H9 (cell line): ENCODE measurements around the gene CERS6. TPM values are rescaled to one million over a fixed set of nuclear protein-coding genes. Genes with fewer than 3 reads are reported as not detected.

Source experiments
- DNase-seq: peaks from one replicate; pipeline ENCODE4 v3.0.0-alpha.2; 2017
- H2AFZ ChIP-seq: one replicate; pipeline ENCODE4 v1.6.1; 2013; ENCODE audit warnings: mild to moderate bottlenecking, low read length, control low read depth, moderate library complexity
- H2AK5ac ChIP-seq: 2 replicates; pipeline ENCODE4 v1.6.1; 2013; ENCODE audit warnings: low read length, control low read depth, mixed read lengths; ENCODE audit not compliant: insufficient read length
- H2BK120ac ChIP-seq: one replicate; pipeline ENCODE4 v1.6.1; 2013; ENCODE audit warnings: low read depth, mild to moderate bottlenecking, low read length, control low read depth, inconsistent platforms; ENCODE audit not compliant: poor library complexity, severe bottlenecking
- H2BK12ac ChIP-seq: 2 replicates; pipeline ENCODE4 v1.6.1; 2013; ENCODE audit warnings: low read length, control low read depth, mixed read lengths, low read depth; ENCODE audit not compliant: insufficient read length
- H2BK15ac ChIP-seq: 2 replicates; pipeline ENCODE4 v1.6.1; 2013; ENCODE audit warnings: low read depth, low read length, control low read depth
- H2BK20ac ChIP-seq: one replicate; pipeline ENCODE4 v1.6.1; 2013; ENCODE audit warnings: low read depth, mild to moderate bottlenecking, low read length, control low read depth, inconsistent platforms; ENCODE audit not compliant: poor library complexity, severe bottlenecking
- H2BK5ac ChIP-seq: 2 replicates; pipeline ENCODE4 v1.6.1; 2013; ENCODE audit warnings: low read length, control low read depth, mixed read lengths; ENCODE audit not compliant: insufficient read length
- H3K14ac ChIP-seq: 2 replicates; pipeline ENCODE4 v1.6.1; 2013; ENCODE audit warnings: low read length, control low read depth; ENCODE audit not compliant: insufficient read depth
- H3K18ac ChIP-seq: 2 replicates; pipeline ENCODE4 v1.6.1; 2013; ENCODE audit warnings: low read depth, mild to moderate bottlenecking, mixed read lengths, low read length, control low read depth; ENCODE audit not compliant: insufficient read length
- H3K23ac ChIP-seq: 2 replicates; pipeline ENCODE4 v1.6.1; 2013; ENCODE audit warnings: low read length, control low read depth, mixed read lengths, low read depth; ENCODE audit not compliant: insufficient read length
- H3K23me2 ChIP-seq: 2 replicates; pipeline ENCODE4 v1.6.1; 2013; ENCODE audit warnings: low read depth, mild to moderate bottlenecking, mixed read lengths, low read length, control low read depth; ENCODE audit not compliant: insufficient read length, poor library complexity, severe bottlenecking
- H3K27ac ChIP-seq: 2 replicates; pipeline ENCODE4 v1.5.1; 2013; ENCODE audit warnings: low read length, control low read depth, mixed read lengths, low read depth; ENCODE audit not compliant: insufficient read length
- H3K27me3 ChIP-seq: 2 replicates; pipeline ENCODE4 v1.6.1; 2013; ENCODE audit warnings: low read length, control low read depth, inconsistent platforms; ENCODE audit not compliant: insufficient read depth
- H3K4ac ChIP-seq: 2 replicates; pipeline ENCODE4 v1.6.1; 2013; ENCODE audit warnings: low read depth, mild to moderate bottlenecking, control low read depth, inconsistent platforms, low read length, moderate library complexity
- H3K4me1 ChIP-seq: 2 replicates; pipeline ENCODE4 v1.6.1; 2013; ENCODE audit warnings: low read length, control low read depth, inconsistent platforms; ENCODE audit not compliant: insufficient read depth
- H3K4me2 ChIP-seq: 2 replicates; pipeline ENCODE4 v1.6.1; 2013; ENCODE audit warnings: low read length, control low read depth, mixed read lengths; ENCODE audit not compliant: insufficient read length, insufficient read depth
- H3K56ac ChIP-seq: 2 replicates; pipeline ENCODE4 v1.6.1; 2013; ENCODE audit warnings: low read depth, mild to moderate bottlenecking, mixed read lengths, low read length, control low read depth; ENCODE audit not compliant: insufficient read length
- H3K79me1 ChIP-seq: 2 replicates; pipeline ENCODE4 v1.6.1; 2013; ENCODE audit warnings: low read depth, mild to moderate bottlenecking, moderate library complexity, low read length, control low read depth, inconsistent platforms; ENCODE audit not compliant: insufficient read depth, poor library complexity, severe bottlenecking
- H3K79me2 ChIP-seq: 2 replicates; pipeline ENCODE4 v1.6.1; 2013; ENCODE audit warnings: low read length, control low read depth, inconsistent platforms; ENCODE audit not compliant: insufficient read depth
- H3K9ac ChIP-seq: 2 replicates; pipeline ENCODE4 v1.6.1; 2013; ENCODE audit warnings: low read length, control low read depth, mixed read lengths; ENCODE audit not compliant: insufficient read length; ENCODE audit errors: extremely low read depth
- H3K9me3 ChIP-seq: one replicate; pipeline ENCODE4 v1.6.1; 2013; ENCODE audit warnings: low read depth, low read length, inconsistent platforms; ENCODE audit not compliant: control insufficient read depth
- H3T11ph ChIP-seq: one replicate; pipeline ENCODE4 v1.6.1; 2013; ENCODE audit warnings: mild to moderate bottlenecking, low read length, control low read depth, inconsistent platforms
- H4K20me1 ChIP-seq: one replicate; pipeline ENCODE4 v1.6.1; 2013; ENCODE audit not compliant: control insufficient read depth, insufficient read length, insufficient read depth
- H4K5ac ChIP-seq: 2 replicates; pipeline ENCODE4 v1.6.1; 2013; ENCODE audit warnings: low read depth, mild to moderate bottlenecking, mixed read lengths, low read length, control low read depth; ENCODE audit not compliant: insufficient read length
- H4K8ac ChIP-seq: replicated peaks from 2 replicates; pipeline ENCODE4 v1.6.1; 2013; ENCODE audit warnings: low read length, control low read depth, mixed read lengths, low read depth; ENCODE audit not compliant: insufficient read length
- H4K91ac ChIP-seq: 2 replicates; pipeline ENCODE4 v1.6.1; 2013; ENCODE audit warnings: low read depth, mild to moderate bottlenecking, moderate library complexity, mixed read lengths, low read length, control low read depth; ENCODE audit not compliant: insufficient read length
- H3K27ac Mint-ChIP-seq, 3 experiments: 2 replicates in 2 of 3; 3 replicates in 1 of 3; pipeline ENCODE4 v1.8.0; 2020 to 2021; ENCODE audit warnings: mixed read lengths in 3 of 3, mild to moderate bottlenecking in 1 of 3, moderate library complexity in 1 of 3
- H3K27me3 Mint-ChIP-seq: 2 replicates; pipeline ENCODE4 v1.8.0; 2021; ENCODE audit warnings: low read depth, mild to moderate bottlenecking, moderate library complexity, mixed read lengths
- H3K36me3 Mint-ChIP-seq, 3 experiments: 2 replicates in 2 of 3; 3 replicates in 1 of 3; pipeline ENCODE4 v1.8.0; 2020 to 2021; ENCODE audit warnings: low read depth in 3 of 3, mixed read lengths in 3 of 3; ENCODE audit not compliant: insufficient read depth in 1 of 3
- H3K4me1 Mint-ChIP-seq, 2 experiments: 2 replicates each; pipeline ENCODE4 v1.8.0; 2020; ENCODE audit warnings: mixed read lengths in 2 of 2
- H3K4me3 Mint-ChIP-seq, 2 experiments: 2 replicates in 1 of 2; 3 replicates in 1 of 2; pipeline ENCODE4 v1.8.0; 2020 to 2021; ENCODE audit warnings: mild to moderate bottlenecking in 2 of 2, mixed read lengths in 2 of 2, moderate library complexity in 1 of 2
- H3K9me3 Mint-ChIP-seq, 2 experiments: 2 replicates in 1 of 2; 3 replicates in 1 of 2; pipeline ENCODE4 v1.8.0; 2020; ENCODE audit warnings: mild to moderate bottlenecking in 2 of 2, mixed read lengths in 2 of 2, moderate library complexity in 1 of 2
- WGBS: extraction: QIAGEN DNeasy Blood & Tissue Kit; methylation state at CpG from one replicate; pipeline ENCODE4 v1.1.7; 2013; ENCODE audit warnings: missing lambda C conversion rate, low lambda C conversion rate, mixed read lengths; ENCODE audit not compliant: insufficient read length; ENCODE audit errors: extremely low coverage; 5-methylcytosine and 5-hydroxymethylcytosine counted together
- total RNA-seq: library from RNA; stranded (reverse); gene quantifications from 2 replicates; pipeline ENCODE4 v1.2.1, GENCODE V29; 2021
- TF ChIP-seq, protein P1 (sequence below): fragments of 200-600 bp; sonication (generic); conservative IDR thresholded peaks from 3 replicates; pipeline ENCODE4 v1.8.0; 2021; ENCODE audit warnings: antibody characterized with exemption, mild to moderate bottlenecking

Gene CERS6
- total RNA-seq, 1 experiment from 2014 or later, result 17.7 TPM

DNA sequence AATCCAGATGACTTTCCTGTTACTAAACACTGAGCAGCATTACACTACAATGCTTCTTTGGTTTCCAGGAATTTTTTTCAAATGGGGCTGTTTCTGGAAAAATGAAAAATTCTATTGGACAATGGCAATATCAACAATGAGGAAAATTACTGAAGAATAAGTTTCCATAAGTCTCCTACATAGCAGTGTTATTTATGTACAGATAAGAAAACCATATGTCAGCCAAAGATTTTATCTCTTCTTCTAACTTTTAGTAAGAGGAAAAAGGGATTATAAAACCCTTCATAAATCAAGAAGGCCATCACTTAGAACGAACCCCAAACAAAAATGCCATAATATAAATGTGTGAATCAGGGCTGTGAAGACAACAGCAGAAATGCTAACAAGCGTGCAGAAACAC lies 314.7 kb downstream of the CERS6 start:
- H3K79me2 ChIP-seq, result no peaks in the 10 kb centered on the region

More for the DNA sequence above, 314.7 kb downstream of the CERS6 start:
- no peak overlapping the region for H4K8ac ChIP-seq
- no peaks in the 10 kb centered on the region for H3K9me3 ChIP-seq
- no peak overlapping the region for H4K91ac ChIP-seq
- H3K27me3 ChIP-seq, result no peaks in the 10 kb centered on the region
- H3K9ac ChIP-seq, result no peak overlapping the region
- no peak overlapping the region for H2BK5ac ChIP-seq
- Mint-ChIP-seq H3K27ac (no peak overlapping the region), H3K4me1 (peaks cover 6 to 8% of the 10 kb centered on the region in 2 experiments; a peak in 2 of 4 replicates), H3K36me3 (peaks cover 10 to 29% (median 20%) of the 10 kb centered on the region in 3 experiments), H3K9me3 (peaks cover 1 to 5% of the 10 kb centered on the region in 2 experiments; a peak in 3 of 5 replicates), H3K27me3 (no peaks in the 10 kb centered on the region), H3K4me3 (no peak overlapping the region)
- H2BK12ac ChIP-seq, result no peak overlapping the region
- no peak overlapping the region for H3K23ac ChIP-seq
- H3K4me1 ChIP-seq, result peaks cover 4% of the 10 kb centered on the region
- H2BK15ac ChIP-seq, result no peak overlapping the region
- no peak overlapping the region for H3K56ac ChIP-seq
- H3T11ph ChIP-seq, result no peak overlapping the region
- H2BK120ac ChIP-seq, result no peak overlapping the region
- H3K79me1 ChIP-seq, result no peaks in the 10 kb centered on the region
- H4K20me1 ChIP-seq, result no peaks in the 10 kb centered on the region
- TF ChIP-seq, protein P1, sequence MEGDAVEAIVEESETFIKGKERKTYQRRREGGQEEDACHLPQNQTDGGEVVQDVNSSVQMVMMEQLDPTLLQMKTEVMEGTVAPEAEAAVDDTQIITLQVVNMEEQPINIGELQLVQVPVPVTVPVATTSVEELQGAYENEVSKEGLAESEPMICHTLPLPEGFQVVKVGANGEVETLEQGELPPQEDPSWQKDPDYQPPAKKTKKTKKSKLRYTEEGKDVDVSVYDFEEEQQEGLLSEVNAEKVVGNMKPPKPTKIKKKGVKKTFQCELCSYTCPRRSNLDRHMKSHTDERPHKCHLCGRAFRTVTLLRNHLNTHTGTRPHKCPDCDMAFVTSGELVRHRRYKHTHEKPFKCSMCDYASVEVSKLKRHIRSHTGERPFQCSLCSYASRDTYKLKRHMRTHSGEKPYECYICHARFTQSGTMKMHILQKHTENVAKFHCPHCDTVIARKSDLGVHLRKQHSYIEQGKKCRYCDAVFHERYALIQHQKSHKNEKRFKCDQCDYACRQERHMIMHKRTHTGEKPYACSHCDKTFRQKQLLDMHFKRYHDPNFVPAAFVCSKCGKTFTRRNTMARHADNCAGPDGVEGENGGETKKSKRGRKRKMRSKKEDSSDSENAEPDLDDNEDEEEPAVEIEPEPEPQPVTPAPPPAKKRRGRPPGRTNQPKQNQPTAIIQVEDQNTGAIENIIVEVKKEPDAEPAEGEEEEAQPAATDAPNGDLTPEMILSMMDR, result no peak
- H2AFZ ChIP-seq, result no peak overlapping the region
- no peaks in the 10 kb centered on the region for H3K23me2 ChIP-seq
- no peak overlapping the region for H3K27ac ChIP-seq
- no peak overlapping the region for H3K4ac ChIP-seq
- no peak for DNase-seq
- no peak overlapping the region for H3K18ac ChIP-seq
- WGBS, result no CpG with 5 or more reads among the region's 2 CpGs
- no peak overlapping the region for H4K5ac ChIP-seq
- H2BK20ac ChIP-seq, result no peak overlapping the region
- H2AK5ac ChIP-seq, result no peak overlapping the region
- no peak overlapping the region for H3K14ac ChIP-seq
- no peak overlapping the region for H3K4me2 ChIP-seq
